Hepatocyte (in vitro differentiated cells): ENCODE measurements around the gene NEUROD2. TPM values are rescaled to one million over a fixed set of nuclear protein-coding genes. Genes with fewer than 3 reads are reported as not detected.

Source experiments
- DNase-seq: peaks from one replicate; pipeline ENCODE4 v3.0.0-alpha.2; 2016; ENCODE audit warnings: low spot score
- H2AFZ ChIP-seq: fragments of 200-600 bp; sonication (generic); 2 replicates; pipeline ENCODE4 v1.6.0; 2016; ENCODE audit warnings: antibody characterized with exemption, mild to moderate bottlenecking
- H3K27ac ChIP-seq: fragments of 200-600 bp; sonication (generic); 2 replicates; pipeline ENCODE4 v1.5.1; 2016; ENCODE audit warnings: mild to moderate bottlenecking
- H3K27me3 ChIP-seq: fragments of 200-600 bp; sonication (generic); 2 replicates; pipeline ENCODE4 v1.6.1; 2016
- H3K36me3 ChIP-seq: fragments of 200-600 bp; sonication (generic); replicated peaks from 2 replicates; pipeline ENCODE4 v1.5.1; 2016; ENCODE audit warnings: low read depth; ENCODE audit not compliant: insufficient read depth
- H3K4me1 ChIP-seq: fragments of 200-600 bp; sonication (generic); 2 replicates; pipeline ENCODE4 v1.5.1; 2016; ENCODE audit warnings: mild to moderate bottlenecking, moderate library complexity; ENCODE audit not compliant: insufficient read depth
- H3K4me2 ChIP-seq: fragments of 200-600 bp; sonication (generic); 2 replicates; pipeline ENCODE4 v1.6.0; 2016
- H3K4me3 ChIP-seq: fragments of 200-600 bp; sonication (generic); 2 replicates; pipeline ENCODE4 v1.5.1; 2016; ENCODE audit warnings: mild to moderate bottlenecking
- H3K79me2 ChIP-seq: fragments of 200-600 bp; sonication (generic); 2 replicates; pipeline ENCODE4 v1.6.0; 2017; ENCODE audit warnings: mild to moderate bottlenecking
- H3K9me2 ChIP-seq: fragments of 200-600 bp; sonication (generic); replicated peaks from 2 replicates; pipeline ENCODE4 v1.6.0; 2017; ENCODE audit warnings: mild to moderate bottlenecking; ENCODE audit not compliant: insufficient read depth
- H3K9me3 ChIP-seq: fragments of 200-600 bp; sonication (generic); 2 replicates; pipeline ENCODE4 v1.5.1; 2016; ENCODE audit warnings: low read depth, mild to moderate bottlenecking
- H4K20me1 ChIP-seq: fragments of 200-600 bp; sonication (generic); 2 replicates; pipeline ENCODE4 v1.6.0; 2016; ENCODE audit warnings: mild to moderate bottlenecking; ENCODE audit not compliant: insufficient read depth, poor library complexity, severe bottlenecking
- EZH2 ChIP-seq: fragments of 200-600 bp; sonication (generic); IDR thresholded peaks from 2 replicates; pipeline ENCODE4 v1.6.1; 2016; ENCODE audit warnings: antibody characterized with exemption, mild to moderate bottlenecking, borderline replicate concordance
- EZH2phosphoT487 ChIP-seq: fragments of 200-600 bp; sonication (generic); IDR thresholded peaks from one replicate; pipeline ENCODE4 v1.6.1; 2018; ENCODE audit warnings: antibody characterized with exemption, mild to moderate bottlenecking, low read depth, moderate library complexity; ENCODE audit not compliant: unreplicated experiment, severe bottlenecking
- WGBS: methylation state at CpG from one replicate; pipeline ENCODE4 v1.1.6; 2016; ENCODE audit warnings: low lambda C conversion rate; ENCODE audit errors: missing lambda C conversion rate; 5-methylcytosine and 5-hydroxymethylcytosine counted together
- polyA plus RNA-seq: library from polyadenylated mRNA; unstranded; fragments of >200 nt; fragmentation: Nextera tagmentation; extraction: Ambion mirVana; gene quantifications from 2 replicates; pipeline ENCODE4 v1.2.1, GENCODE V29; 2016
- total RNA-seq: library from RNA; depleted of rRNA; stranded (reverse); fragments of >200 nt; gene quantifications from 2 replicates; pipeline ENCODE4 v1.2.3, GENCODE V29; 2014
- TF ChIP-seq, protein P1 (sequence below): fragments of 200-600 bp; sonication (generic); IDR thresholded peaks from 2 replicates; pipeline ENCODE4 v1.5.1; 2016; ENCODE audit warnings: antibody characterized with exemption, mild to moderate bottlenecking; ENCODE audit not compliant: poor library complexity

The NEUROD2 gene
- total and polyA plus RNA-seq, 2 experiments from 2014 or later: not detected

DNA sequence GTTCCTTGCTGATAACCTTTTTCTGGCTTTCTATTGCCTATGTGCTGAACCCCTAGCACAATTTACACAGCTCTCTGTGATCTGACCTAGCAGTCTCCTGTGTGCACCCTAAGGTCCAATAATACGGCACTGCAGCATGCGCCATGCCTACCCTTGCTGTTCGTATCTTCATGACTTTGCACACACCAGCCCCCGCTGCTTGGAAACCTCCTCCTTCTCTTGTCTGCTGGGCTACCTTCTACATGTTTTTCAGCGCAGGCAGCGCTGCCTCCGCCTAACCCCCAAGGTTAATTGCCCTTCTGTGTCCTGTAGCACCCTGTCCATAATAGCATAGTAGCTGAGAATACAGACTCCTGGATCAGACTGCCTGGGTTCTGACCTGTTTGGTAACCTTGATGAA, 30.6 kb upstream of the NEUROD2 start:
- Histone ChIP-seq H3K9me3 (no peaks in the 10 kb centered on the region), H3K4me1 (peaks cover 38% of the 10 kb centered on the region), H2AFZ (no peak overlapping the region), H3K36me3 (no peaks in the 10 kb centered on the region), H3K27ac (no peak overlapping the region), H4K20me1 (peaks cover 9% of the 10 kb centered on the region), H3K27me3 (no peaks in the 10 kb centered on the region), H3K4me2 (peak overlapping the region; percentile 87), H3K79me2 (peaks cover 61% of the 10 kb centered on the region), H3K4me3 (peak overlapping the region; percentile 86), H3K9me2 (no peaks in the 10 kb centered on the region)
- WGBS: 92% methylated on average over 7 of the region's 7 CpGs
- TF ChIP-seq EZH2phosphoT487 (no peak), EZH2 (no peak)
- TF ChIP-seq, protein P1, sequence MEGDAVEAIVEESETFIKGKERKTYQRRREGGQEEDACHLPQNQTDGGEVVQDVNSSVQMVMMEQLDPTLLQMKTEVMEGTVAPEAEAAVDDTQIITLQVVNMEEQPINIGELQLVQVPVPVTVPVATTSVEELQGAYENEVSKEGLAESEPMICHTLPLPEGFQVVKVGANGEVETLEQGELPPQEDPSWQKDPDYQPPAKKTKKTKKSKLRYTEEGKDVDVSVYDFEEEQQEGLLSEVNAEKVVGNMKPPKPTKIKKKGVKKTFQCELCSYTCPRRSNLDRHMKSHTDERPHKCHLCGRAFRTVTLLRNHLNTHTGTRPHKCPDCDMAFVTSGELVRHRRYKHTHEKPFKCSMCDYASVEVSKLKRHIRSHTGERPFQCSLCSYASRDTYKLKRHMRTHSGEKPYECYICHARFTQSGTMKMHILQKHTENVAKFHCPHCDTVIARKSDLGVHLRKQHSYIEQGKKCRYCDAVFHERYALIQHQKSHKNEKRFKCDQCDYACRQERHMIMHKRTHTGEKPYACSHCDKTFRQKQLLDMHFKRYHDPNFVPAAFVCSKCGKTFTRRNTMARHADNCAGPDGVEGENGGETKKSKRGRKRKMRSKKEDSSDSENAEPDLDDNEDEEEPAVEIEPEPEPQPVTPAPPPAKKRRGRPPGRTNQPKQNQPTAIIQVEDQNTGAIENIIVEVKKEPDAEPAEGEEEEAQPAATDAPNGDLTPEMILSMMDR: no peak
- no peak for DNase-seq

DNA sequence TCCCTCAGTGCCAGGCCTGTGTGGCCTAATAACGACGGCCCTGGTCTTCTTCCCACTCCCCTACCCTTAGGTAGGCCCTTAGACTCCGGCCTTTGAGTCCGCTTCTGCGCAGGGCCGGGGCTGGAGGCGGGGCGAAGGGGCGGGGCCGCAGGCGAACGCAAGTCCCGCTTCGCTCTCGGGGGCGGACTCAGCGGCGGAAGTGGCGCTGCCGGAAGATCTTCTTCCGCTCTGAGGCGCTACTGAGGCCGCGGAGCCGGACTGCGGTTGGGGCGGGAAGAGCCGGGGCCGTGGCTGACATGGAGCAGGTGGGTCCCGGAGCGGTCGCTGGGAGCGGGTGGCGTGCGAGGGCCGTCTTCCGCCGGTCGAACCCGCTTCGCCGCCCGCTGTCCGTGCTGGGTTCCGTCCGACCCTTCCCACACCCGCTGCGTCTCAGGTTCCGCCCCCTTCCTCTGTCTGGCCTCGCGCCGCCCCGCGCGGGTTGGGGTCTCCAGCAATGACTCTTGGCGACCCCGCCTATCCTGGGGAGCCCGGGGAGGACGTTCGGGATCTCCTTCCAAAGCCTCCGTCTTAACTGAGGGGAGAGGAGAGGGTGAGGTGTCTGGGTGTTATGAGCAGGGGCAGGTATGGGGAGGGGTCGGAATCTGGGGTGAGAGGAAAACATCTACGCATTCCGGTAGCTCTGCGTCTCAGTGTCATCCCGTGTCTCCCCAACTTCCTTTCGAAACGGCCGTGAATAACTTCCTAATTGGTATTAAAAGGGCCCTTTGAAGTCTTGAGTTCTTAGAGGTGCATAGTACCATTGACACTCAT, 29.4 kb upstream of the NEUROD2 start, which contains the start of gene STARD3:
TSS of gene STARD3 (plus strand) at position 218 of the 810 bp plus-strand sequence. CDS start 16,388 bp downstream, outside the sequence.
- peaks cover 43% of the 10 kb centered on the region for H3K4me1 ChIP-seq
- TF ChIP-seq, protein P1: no peak
- TF ChIP-seq EZH2 (no peak), EZH2phosphoT487 (no peak)
- H3K27me3 ChIP-seq: no peaks in the 10 kb centered on the region
- H3K27ac ChIP-seq: peak within 1 kb of the TSS; percentile 86
- H3K79me2 ChIP-seq: peaks cover 50% of the 10 kb centered on the region
- peak; percentile 95 for DNase-seq
- peak within 1 kb of the TSS; percentile 87 for H3K4me2 ChIP-seq
- no peaks in the 10 kb centered on the region for H3K36me3 ChIP-seq
- no peaks in the 10 kb centered on the region for H3K9me2 ChIP-seq
- under 1% methylated on average over 44 of the region's 69 CpGs for WGBS
- H3K9me3 ChIP-seq: no peaks in the 10 kb centered on the region
- peaks cover 6% of the 10 kb centered on the region for H4K20me1 ChIP-seq
- peak within 1 kb of the TSS; percentile 49 for H2AFZ ChIP-seq
- peak within 1 kb of the TSS; percentile 86 for H3K4me3 ChIP-seq

DNA sequence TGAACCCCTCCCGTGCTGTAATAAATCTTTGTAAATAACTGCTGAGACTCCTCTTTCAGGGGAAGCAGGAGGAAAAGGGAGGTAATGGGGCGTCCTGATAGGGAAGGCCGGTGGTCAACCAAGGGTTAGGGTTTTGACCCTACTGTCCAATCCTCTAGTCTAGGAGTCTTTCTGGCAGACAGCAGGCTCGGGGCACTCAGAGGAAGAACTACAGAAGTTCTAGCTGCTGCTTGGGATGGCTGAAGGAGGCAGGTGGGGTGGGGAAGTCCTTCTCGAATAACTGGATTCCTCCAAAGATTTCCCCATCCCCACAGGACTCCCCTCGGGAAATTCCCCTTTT, 28.8 kb upstream of the NEUROD2 start:
- Histone ChIP-seq H3K4me3 (no peak overlapping the region), H3K27ac (peak overlapping the region; percentile 86), H3K9me3 (no peaks in the 10 kb centered on the region), H3K4me2 (peak overlapping the region; percentile 87), H2AFZ (peak overlapping the region; percentile 49), H3K36me3 (no peaks in the 10 kb centered on the region), H4K20me1 (peaks cover 6% of the 10 kb centered on the region), H3K27me3 (no peaks in the 10 kb centered on the region), H3K4me1 (peaks cover 48% of the 10 kb centered on the region), H3K79me2 (peaks cover 44% of the 10 kb centered on the region), H3K9me2 (no peaks in the 10 kb centered on the region)
- DNase-seq: no peak
- WGBS: 49% methylated on average over 6 of the region's 6 CpGs
- TF ChIP-seq EZH2phosphoT487 (no peak), EZH2 (no peak)
- TF ChIP-seq, protein P1: no peak
